GM19324 (cell line): ENCODE data around the gene IL4.

Experiments used
- ATAC-seq: cut with Tn5 transposase; IDR thresholded peaks from one replicate; pipeline ENCODE4 v1.9.1; 2021; ENCODE audit warnings: mild to moderate bottlenecking, moderate library complexity; ENCODE audit not compliant: unreplicated experiment, low FRiP score

Gene IL4

GRCh38 chr5:132657676-132658380 lies 16.0 kb upstream of the IL4 start, which contains the start of gene IL13:
Gene IL13 (plus strand): TSS chr5:132658173. CDS start chr5:132658187, 14 bp downstream.
- no peak for ATAC-seq

GRCh38 chr5:132658381-132659302 lies 15.1 kb upstream of the IL4 start:
- no peak for ATAC-seq

- ATAC-seq: no peak
Measured at GRCh38 chr5:132659598-132660493, 13.9 kb upstream of the IL4 start.

DNA sequence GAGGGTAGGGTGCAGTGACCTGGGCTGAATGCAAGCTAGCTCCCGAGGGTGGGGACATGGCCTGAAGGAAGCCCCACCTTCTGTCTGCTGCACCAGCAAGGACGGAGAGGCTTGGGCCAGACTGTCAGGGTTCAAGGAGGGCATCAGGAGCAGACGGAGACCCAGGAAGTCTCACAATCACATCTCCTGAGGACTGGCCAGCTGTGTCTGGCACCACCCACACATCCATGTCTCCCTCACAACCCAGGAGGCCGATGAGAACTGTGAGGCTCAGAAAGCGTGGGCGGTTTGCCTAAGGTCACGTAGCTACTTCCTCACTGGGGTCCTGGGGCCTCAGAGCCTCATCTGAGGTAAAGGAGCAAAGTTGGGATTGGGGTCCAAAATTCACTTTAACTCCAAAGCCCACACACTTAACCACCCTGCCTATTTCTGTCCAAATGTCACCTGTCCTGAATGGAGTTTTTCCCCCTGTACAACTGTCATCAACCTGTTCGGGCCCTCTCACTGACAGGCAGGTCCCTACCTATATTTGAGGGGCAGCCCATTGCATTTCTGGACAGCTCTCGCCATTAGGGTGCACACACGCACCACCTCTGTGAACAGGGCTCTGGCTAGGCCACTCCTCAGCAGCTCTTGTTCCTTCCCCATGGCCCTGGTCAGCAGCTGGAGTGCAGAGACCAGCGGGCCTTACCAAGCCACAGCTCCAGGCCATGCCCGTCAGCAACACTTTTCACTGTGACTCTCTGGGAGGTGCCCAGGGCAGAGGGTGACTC lies 12.4 kb upstream of the IL4 start:
- ATAC-seq: no peak

DNA sequence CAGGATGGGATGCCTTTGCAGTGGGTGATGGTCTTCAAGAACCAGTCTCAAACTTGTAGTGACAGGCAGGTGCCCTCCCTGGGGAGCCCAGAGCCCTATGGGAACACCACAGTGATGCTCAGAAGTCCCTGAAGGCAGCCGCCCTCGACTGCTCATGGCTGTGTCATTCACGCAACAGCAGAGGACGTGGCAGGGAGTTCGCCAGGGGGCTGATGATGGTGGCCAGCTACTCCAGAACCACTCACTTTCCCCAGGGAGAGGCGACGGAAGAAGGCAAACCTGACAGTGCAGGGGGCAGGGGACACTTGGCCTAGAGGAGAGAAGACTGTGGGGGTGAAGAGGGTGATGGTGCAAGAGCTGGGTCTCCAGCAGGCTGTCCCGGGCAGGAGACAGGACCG lies 11.8 kb upstream of the IL4 start:
- ATAC-seq: no peak

DNA sequence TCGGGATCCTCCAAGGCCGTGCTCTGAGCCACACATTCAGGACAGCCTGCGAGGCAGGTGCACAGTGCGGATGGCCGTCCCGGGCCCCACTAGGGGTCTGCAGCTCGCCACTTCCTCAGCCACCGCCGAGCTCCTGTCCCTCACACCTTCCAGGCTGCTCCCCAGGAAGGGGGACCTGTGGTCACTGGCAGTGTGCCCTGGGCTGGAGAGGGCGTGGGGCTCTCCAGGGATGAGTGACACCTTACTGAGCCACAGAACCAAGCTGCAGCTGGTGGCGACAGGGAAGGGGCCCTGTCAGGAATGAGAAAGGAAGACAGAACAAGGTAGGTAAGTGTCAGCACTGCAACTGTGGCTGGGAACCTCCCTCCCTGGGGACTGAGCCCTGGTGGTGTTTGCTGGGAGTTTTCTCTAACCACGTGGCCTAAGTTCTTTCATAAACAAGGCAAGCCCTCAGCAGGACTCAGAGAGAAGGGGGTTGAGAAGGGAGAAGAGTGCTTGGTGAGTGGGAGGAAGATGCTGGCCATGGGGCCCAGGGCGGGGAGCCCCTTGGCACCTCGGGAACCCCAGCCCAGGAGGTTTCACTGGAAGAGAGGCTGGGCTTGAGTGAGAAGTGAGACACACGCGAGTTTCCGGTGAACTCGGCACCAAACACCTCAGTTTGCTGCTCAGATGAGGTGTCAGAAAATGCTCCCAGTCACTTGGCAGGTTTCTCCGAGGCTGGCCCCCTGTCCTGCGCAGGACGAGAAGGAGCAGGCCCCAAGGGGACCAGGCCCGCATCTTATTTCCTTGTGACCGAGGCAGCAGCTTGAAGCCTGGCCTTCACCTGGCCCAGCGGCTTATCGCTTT lies 10.6 kb upstream of the IL4 start:
- ATAC-seq: peak; percentile 47

GRCh38 chr5:132663771-132664695 lies 9.8 kb upstream of the IL4 start:
- ATAC-seq: peak; percentile 55

- ATAC-seq: no peak
Measured at GRCh38 chr5:132664696-132665209, 9.0 kb upstream of the IL4 start.

DNA sequence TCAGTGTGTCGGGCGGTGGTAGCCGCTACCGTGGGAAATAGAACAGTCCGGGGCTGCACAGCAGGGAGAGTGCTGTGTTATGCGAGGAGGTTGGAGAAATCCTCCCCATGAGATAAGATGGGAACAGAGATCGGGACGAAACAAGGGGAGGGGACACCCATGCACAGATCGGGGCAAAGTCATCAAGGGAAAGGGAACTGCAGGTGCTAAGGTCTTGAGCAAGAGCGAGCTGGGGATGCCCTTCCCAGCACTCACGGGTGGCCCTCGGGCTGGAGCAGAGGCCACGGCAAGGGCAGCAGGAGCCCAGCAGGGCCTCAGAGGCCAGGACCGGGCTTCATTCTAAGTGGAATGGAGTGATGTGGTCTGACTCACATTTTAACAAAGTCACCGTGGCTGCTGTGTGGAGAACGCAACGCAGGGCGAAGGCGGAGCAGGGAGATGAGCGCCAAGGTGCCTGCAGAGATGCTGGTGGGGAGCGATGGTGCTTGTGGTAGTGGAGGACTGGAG lies 8.2 kb upstream of the IL4 start:
- ATAC-seq: no peak

- ATAC-seq: no peak
Measured at GRCh38 chr5:132666310-132667123, 7.3 kb upstream of the IL4 start.

- no peak for ATAC-seq
Measured at GRCh38 chr5:132667309-132667708, 6.5 kb upstream of the IL4 start.

DNA sequence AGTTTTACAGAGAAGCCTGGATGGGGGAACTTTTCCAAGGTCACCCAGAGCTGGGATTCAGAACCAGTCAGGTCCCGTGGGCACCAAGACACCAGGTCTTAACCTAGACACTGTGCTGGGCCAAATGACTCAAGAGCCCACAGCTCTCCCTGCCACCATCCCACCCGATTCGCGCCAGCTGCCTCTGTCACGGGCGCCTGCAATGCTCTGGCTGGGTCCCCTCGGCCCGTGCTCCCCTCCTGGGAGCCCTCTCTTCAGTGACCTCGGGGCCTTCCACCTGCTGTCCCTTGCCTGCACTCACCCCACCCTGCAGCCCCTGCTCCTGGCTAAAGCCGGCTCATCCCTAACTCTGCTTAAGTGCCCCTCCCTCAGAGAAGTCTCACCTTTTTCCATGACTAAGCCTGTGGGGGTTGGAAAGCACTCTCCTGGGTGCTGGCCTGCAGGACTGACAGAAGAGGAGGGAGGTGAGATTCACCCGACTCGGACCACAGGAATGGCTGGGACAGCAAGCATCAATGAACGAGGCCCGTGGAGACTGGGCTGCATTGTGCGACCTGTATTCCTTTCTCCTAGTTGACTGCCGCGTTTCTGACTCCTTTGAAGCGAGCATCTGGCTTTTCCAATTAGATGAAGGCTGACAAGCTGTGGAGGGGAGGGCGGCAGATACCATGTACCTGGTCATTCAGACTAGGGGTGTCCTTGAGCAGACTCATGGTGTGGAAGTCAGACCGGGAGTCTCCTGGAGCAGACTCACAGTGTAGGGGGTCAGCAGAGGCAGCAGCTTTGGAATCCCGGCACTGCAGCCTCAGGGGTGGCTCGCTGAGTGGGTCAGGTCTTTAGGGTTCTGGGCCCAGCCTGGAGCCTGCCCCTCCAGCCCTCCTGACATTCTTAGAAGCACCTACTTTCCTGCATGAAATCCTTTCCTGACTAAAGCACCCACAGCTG lies 5.8 kb upstream of the IL4 start:
- ATAC-seq: no peak

DNA sequence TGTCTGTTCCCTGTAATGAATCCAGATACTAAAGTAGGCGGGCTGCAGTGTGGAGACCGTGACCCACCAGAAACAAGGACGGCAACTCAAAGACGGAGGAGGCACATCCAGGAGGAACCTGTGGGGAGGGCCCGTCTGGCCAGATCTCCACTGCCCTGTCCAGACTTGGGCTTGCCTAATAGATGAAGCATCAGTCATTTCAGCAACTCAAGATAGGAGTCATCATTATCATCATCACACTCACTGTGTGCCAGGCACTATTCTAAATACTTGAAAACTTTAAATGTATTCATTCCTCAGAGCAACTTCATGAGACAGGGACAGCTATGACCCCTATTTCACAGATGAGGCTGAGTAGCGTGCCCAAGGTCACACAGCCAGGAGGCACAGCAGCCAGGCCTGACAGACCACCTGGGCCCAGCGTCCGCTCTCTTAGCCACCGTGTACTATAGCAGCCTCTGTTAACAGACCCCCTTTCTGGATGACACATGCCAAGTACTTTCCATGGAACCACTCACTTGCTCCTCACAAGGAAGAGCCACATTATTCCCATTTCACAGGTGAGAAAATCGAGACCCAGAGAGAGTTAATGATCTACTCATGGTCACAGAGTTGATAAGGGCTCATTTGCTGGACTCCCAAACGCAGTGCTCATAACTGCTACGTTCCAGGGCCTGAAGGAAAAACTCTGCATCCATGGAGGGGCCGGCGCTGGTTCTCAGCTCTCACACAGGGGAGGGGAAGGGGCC lies 4.9 kb upstream of the IL4 start:
- ATAC-seq: no peak

DNA sequence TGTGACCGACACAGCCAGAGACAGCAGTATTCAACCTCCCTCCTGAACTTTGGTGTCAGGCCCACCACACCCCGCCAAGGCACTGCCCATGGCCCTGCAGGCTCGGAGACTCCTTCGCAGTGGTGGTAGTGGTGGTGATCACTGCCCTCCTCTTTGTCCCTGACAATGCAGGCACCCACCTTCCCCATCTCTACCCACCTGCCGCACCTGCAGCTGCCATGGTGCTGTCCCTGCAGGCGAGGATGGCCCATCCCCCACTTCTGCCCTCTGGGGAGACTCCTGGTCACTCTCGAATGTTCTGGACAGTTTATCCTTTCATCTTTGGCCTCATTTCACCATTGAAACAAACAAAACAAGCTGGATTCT lies 4.4 kb upstream of the IL4 start:
- no peak for ATAC-seq
